ENCODE results near the gene FKBP1A.

DNA sequence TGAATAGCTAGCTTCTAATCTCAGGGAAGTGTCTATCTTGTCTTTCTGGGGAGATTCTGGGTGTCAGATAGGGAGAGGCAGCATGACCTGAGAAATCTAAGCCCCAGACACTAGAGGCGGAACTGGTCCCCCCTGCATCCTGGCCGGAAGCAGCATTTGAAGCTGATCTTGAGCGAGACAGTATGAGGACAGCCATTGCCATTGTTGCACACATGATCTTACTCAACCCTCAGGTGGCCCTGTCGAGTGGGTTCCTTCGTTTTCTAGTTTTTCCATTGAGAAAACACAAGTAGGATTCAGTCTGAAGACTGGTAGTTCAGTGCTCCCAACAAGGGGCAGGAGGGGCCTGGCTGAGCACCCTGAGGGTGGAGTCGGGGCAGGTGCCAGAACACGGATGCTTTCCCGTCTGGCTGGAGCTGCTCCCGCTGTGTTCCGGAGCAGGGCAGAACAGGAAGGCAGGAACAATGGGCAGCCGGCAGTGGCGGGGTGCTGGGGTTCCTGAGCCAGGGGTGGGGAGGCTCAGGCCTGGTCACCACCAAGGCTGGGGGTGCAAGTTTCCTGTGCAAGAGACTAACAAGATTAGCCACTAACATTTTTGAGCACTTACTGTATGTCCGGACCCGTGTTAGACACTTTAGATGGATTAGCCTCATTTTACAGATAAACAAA lies 56.0 kb downstream of the FKBP1A start:
- TF ChIP-seq CTCF (IDR thresholded peaks at IDR 0.05) = no peak
- no peak for TF ChIP-seq POLR2A (IDR thresholded peaks at IDR 0.05)

All from sigmoid colon (tissue), 3 donors.